Heart left ventricle (tissue), 13 donors: ENCODE data around the gene ANKRD36B.
"Not testable (repeated sequence)": the region's sequence is repeated elsewhere in the genome, so short reads cannot be mapped to it uniquely, and the experiment has no call there.

Source experiments
- CTCF ChIP-seq, 12 donors: fragments of 200-600 bp; sonication (generic) in 4 of 12; IDR thresholded peaks; one replicate each; pipeline versions ENCODE4 v1.5.0 to v1.8.0; 2018 to 2022; ENCODE audit warnings: antibody characterized with exemption in 12 of 12, mild to moderate bottlenecking in 5 of 12
- POLR2A ChIP-seq, 2 donors: fragments of 450-650 bp; IDR thresholded peaks; one replicate each; pipeline ENCODE4 v1.6.1; 2017; ENCODE audit warnings: antibody characterized with exemption in 2 of 2, mild to moderate bottlenecking in 2 of 2, moderate library complexity in 2 of 2
- donor health status: ischemic (EF 13 %, LVEDD 7.1; RV severe dilation, severe dysfunction).
- donor health status: DM: no; HTN: yes; CAD: no.
- donor health status: DM: no; HTN: no; CAD: no.
- donor health status: ischemic (EF 25% LVEDD 6.9; RV normal size, moderate dysfunction).
- donor health status: ischemic (EF 25% LVEDD 5.7; RV mildly dilated, moderate dysfunction).
- donor health status: ischemic (EF 35%, LVEDD 5.7; RV mildly dilated, moderate dysfunction).
- donor health status: nonischemic (EF 11% LVEDD 7.7; RV severe dilation, severe dysfunction).
- donor health status: DM: yes; HTN: yes; CAD: no.
- donor health status: PGD.
- donor health status: ischemic (EF 29% LVEDD 5.4; RV normal size, mild dysfunction).
- donor health status: nonischemic (EF 23%, LVEDD 6.1; RV moderate dilation, normal function).

- not testable (repeated sequence) for TF ChIP-seq CTCF, POLR2A (IDR thresholded peaks at IDR 0.05)
Observed at GRCh38 chr2:97626049-97626430, 36.4 kb upstream of the ANKRD36B start.
